Epithelial cell of prostate (primary cell): ENCODE results near the gene SUSD1.

Source experiments
- DNase-seq: peaks from one replicate; pipeline ENCODE4 v3.0.0-alpha.2; 2011; ENCODE audit warnings: low read depth, low spot score
- H3K27ac ChIP-seq: fragments of 450-650 bp; 2 replicates; pipeline ENCODE4 v1.5.1; 2017; ENCODE audit warnings: mild to moderate bottlenecking

SUSD1 gene

DNA sequence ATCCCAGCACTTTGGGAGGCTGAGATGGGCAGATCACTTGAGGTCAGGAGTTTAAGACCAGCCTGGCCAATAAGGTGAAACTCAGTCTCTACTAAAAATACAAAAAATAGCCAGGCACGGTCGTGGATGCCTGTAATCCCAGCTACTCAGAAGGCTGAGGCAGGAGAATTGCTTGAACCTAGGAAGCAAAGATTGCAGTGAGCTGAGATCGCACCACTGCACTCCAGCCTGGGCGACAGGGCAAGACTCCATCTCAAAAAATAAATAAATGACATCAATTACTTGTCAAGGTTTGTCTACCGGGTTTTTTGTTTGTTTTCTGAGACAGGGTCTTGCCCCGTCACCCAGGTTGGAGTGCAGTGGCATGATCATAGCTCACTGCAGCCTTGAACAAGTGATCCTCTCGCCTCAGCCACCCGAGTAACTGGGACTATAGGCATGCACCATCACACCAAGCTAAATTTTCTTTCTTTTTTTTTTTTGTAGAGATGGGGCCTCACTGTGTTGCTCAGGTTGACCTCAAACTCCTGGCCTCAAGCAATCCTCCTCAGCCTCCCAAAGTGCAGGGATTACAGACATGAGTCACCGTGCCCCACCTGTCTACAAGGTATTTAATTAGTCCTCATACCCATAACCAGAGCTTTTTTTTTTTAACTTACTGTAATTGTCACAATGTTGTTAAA, 64.9 kb downstream of the SUSD1 start:
- DNase-seq, result no peak
- H3K27ac ChIP-seq, result peak overlapping the region; percentile 35

DNA sequence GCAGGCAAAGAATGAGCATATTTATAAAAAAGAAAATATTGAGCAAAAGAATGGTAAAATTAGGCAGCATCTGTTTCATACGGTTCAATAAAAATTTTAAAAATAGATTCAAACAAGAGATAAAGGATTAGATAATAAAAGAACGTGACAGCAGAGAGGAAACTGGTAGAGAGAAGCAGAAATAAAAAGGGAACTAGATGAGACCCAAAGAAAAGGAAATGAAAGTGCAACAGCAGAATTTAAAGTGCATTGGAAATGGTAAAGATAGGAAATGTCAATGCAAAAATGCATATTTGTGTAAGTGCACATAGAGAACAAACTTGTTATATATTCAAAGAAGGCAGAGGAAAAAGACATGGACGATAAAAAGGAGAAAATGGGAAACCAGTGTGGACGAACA, 70.2 kb downstream of the SUSD1 start:
- no peak for DNase-seq
- H3K27ac ChIP-seq, result no peak overlapping the region

DNA sequence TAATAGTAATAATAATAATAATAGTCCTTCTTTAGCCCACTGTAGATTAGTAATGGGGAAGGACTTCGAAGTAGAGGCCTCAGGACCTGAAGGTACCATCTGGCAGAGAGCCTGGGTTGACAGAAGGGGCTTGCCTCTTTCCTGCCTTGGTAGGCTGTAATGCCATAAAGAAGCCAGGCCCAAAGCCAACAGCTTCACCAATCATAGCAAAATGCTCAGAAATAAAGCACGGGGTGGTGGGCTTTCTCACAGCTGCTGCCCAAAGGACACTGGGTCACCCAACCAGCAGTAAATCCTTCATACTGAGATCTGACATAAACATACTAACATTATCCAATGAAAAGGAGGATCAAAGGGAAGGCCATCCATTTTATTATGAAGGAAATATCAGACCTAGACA, 70.7 kb downstream of the SUSD1 start:
- H3K27ac ChIP-seq, result no peak overlapping the region

DNA sequence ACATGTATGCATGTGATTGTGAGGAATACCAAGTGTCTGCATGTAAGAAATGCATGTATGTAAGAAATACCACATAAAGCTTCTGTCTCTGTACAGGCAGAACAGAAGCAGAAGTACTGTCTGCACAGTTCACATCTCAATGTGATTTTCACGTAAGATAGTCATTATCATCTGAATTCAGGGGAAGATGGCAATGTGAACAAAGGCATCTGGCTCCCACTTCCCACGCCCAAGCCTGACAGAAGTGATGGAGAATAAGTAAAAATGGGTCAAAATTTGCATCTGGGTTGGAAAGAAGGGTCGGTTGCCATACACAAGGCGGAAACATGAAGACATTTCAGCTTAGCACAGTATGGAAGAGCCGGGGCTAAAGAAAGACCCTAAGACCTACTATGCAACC, 71.7 kb downstream of the SUSD1 start:
- DNase-seq, result no peak
- no peak overlapping the region for H3K27ac ChIP-seq

More for the DNA sequence above, 70.7 kb downstream of the SUSD1 start:
- DNase-seq, result no peak

DNA sequence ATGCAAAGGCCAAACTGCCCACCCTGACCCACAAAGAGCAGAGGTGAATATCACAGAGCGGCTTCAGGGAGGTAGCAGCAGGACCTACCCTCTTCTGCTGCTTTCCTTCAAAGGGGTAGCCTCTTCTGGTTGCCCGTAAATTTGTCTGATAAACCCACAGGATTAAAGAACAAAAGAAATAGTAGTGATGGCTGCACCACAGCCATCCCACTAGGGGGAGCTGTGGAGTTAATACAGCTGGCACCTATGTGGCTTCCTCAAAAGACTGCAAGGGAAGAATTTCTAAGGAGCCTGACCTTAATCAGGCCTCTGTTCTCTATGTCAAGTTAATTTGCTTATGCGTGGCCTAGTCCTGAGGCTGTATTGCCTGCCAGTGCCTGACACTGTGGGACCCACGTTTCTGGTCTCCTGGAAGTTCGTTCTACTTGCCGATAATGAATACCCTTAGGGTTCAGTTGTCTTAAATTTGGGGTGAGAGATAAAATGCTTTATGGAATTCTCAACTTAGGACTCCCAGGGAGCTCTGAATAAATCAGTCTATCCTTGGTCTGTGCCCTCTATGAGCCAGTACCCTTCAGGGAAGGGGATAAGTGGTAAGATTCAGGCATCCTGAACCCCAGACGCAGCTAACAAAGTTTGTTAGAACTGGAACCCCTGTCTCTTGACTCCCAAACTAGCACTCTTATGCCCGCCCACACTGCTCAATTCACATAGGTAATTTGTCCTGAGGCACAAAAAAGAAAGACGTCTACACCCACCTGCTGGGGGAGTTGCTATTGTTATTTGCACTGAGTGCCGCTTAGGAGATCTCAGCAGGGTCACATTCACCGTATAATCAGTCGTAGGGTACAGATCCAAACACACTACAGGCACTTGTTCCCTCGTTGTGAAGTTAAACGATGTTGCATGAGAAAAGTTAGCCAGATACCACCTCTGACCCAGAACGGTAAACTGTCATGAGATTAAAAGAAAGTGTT, 77.1 kb downstream of the SUSD1 start:
- H3K27ac ChIP-seq, result no peak overlapping the region
- DNase-seq, result no peak

DNA sequence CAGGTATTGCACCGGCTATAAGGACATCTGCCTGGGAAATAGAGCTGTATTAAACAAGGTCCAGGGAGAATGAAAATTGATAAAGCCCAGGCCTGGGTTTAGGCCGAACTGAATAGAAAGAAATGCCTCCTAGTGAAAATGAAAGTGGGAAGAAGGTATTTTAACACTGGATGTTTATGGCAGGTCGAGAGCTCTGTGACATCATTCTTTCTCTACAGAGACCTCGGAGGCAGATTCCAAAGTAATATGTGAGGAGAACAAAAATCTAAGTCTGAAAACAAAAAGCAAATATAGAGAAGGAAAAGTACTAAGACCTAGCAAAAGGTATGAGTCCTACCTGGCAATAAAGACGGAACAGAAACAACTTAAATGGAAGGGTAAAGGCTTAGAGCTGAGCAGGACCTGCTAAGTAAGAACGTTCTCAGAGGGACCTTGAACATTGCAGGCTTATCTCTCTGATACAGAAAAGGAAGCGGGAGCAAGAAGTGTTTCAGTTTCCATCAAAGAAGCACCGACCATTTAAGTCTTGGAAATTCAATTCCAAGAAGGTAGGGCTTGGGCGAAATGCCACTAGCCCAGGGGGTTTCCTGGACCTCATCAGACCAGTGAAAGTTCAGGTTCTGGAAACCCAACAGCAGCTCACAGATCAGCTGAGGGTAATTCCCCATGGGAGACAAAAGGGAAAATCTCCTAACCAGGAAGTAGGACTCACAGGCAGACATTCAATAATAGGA, 80.0 kb downstream of the SUSD1 start:
- H3K27ac ChIP-seq, result no peak overlapping the region
- DNase-seq, result no peak

DNA sequence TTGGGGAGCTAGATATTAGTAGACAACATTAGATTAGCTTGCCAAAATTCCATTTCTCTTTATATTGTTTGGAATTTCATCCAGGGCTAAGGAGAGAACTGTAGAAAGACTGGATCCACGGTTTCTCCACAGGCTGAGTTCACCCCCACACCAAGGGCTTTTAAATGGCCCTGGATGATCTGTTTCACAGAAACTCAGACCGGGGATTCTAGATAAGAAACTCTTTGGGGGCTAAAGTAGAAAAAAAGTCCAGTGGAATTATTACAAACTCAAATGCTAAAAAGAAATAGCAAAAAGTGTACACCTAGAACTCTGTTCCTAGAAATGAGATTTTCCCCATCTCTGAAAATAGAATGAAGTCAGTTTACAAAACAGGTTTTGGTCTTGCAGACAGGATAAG, 80.9 kb downstream of the SUSD1 start:
- no peak overlapping the region for H3K27ac ChIP-seq
- no peak for DNase-seq

DNA sequence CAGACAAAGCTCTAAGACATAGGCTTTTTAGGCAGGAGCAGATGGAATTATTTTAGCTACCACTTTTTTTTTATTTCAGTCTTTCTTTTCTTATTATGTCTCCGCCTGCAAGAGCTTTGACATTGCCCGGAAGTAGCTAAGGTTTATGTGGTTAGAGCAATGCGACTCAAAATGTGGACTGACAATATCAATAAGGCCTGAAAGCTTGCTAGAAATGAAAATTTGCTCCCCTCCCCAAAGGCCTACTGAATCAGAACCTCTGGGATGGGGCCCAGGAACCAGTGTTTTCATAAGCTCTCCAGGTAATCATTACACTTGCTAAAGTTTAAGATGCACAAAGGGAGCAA, 81.3 kb downstream of the SUSD1 start:
- DNase-seq, result no peak
- no peak overlapping the region for H3K27ac ChIP-seq

DNA sequence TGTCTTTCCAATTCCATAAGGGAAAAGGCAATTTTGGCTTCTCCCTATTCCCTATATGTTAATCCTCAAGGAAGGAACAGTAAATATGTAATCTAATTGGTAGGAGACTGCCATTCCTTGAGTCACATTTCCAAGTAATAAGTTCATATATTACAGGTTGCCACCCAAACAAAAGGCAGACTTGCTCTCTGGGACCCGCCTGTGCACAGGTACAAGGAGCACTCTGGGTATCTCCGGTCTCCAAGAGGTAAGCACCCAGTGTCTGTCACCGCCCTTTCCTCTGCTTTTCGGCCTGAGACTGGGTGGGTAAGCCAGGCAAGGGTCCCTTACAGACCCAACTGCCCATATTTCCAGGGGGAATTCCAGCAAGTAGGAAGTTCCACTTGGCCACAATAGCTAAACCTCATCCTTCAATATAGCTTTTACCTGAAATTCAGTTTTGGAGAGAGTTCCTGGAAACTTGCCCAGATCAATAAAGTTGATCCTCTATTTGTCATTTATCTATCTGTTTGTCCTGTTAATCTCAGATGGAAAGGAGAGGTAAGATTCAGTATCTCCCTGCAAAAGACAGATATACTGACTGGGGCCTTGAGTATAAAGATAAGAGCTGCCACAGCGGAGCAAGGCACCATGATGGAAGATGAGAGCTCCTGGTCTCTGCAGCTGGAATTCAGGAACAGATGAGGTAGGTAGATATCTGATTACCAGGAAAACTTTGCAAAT, 81.8 kb downstream of the SUSD1 start:
- no peak for DNase-seq
- H3K27ac ChIP-seq, result no peak overlapping the region

DNA sequence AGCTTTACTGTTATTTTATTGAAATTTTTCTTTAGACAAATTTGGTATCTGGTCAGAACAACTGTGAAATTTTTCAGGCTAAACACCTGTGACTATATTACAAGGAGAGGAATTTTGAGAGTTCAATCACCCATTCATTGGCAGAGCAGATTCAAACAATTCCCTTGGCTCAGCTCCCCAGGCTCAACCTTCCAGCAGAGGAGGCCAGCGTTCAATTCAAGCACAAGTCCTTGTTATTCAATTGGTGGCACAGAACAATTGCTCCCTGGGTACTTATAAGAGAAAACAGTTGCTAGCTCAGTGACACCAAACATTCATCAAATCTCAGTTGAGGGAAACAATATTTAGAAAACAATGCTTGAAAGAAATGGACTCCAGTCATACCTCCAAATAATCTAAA, 83.3 kb downstream of the SUSD1 start:
- H3K27ac ChIP-seq, result no peak overlapping the region
- no peak for DNase-seq

DNA sequence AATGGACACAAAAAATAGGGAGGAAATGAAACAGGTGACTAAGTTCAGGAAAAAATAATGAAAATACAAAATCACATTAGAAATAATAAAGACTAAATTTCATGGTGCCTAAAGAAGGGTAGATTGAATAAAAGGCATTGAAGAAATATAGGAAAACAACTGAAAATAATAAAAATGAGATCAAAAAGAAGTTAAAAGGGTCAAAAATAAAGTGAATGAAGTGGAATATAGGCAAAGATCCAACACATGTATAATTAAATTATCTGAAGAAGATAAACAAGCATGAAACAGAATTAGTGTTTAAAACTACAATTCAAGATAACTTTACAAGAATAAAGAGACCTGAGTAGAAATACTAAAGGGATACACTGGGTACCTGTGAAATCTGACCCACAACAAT, 87.6 kb downstream of the SUSD1 start:
- DNase-seq, result no peak

DNA sequence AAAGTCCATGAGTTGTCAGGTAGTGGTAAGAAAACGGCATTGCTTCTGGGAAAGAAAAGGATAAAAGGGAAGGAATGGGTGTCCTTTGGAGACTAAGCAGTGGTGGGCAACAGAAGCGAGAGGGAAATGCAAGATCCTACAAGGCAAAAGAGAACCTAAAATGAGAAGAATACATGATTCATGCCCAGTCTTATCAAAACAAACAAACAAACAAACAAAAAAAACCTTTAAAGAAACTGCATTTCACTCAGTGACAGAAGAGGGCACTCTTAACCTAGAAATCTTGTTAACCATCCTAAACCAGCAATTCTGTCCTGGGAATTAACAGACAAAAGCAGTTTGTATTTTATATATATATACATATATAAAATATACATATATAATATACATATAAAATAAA, 88.5 kb downstream of the SUSD1 start:
- no peak overlapping the region for H3K27ac ChIP-seq
- DNase-seq, result no peak

More for the DNA sequence above, 87.6 kb downstream of the SUSD1 start:
- no peak overlapping the region for H3K27ac ChIP-seq

DNA sequence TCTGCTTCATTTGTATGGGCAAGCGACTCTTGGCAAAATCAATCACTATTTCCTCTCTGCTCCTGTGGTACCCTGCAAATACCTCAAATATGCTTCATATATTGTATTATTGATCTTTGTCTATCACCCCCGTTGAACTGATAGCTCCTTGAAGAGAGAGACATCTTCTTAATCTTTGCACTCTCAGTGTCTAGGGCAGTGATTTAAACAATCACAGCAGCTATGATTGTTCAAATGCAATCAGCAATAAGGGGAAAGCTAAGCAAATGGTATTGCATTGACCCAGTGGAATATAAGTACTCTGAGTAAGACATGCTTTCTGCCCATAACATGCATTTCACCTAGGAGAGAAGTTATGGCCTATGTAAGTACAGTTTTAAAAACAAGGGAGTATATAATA, 90.2 kb downstream of the SUSD1 start:
- peak overlapping the region; percentile 12 for H3K27ac ChIP-seq
- DNase-seq, result no peak

DNA sequence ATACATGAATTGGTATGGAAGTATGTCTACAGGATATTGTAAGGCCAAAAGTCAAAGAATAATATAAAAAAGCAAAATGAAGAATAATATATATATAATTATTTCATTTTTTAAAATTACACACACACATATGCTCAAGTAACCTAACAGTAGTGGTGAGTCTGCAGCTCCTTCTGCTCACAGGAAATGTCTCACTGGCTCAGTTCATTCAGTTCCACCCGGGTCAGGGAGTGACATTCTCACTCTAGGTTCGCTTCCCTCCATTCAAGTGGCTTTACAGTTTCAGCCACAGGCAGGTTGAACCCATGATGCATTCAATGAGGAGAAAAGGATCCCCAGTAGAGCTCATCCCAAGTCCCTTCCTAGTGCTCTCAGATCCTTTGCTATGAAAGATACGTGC, 90.8 kb downstream of the SUSD1 start:
- DNase-seq, result no peak
- H3K27ac ChIP-seq, result peak overlapping the region; percentile 12

DNA sequence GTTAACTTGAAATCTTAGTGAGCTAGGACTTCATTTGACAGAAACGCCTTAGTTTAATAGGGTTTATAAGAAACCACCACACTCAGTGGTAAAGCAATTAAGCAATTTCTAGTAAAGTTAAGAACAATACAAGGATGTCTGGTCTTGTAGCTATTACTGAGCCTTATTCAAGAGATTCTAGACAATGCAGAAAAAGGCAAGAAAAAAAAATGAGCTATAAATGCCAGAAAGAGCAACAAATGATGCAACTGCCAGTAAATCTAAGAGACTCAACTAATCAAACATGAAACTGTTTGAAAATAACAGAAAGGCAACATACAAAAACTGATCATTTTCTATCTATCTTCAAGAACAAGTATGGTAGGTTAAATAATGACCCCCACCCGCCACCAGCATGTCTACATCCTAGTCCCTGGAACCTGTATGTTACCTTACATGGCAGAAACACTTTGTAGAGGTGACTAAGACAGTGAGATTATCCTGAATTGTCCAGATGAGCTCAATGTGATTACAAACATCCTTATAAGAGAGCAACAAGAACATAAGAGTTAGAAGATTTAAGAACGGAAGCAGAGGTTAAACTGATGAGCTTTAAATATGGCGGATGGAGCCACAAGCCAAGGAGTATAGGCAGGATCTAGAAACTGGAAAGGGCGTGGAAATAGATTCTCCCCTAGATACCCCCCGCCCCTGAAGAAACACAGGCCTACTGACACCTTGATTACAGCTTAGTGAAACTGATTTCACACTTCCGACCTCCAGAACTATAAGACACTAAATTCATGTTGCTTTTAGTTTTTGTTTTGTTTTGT, 93.0 kb downstream of the SUSD1 start:
- peak overlapping the region; percentile 65 for H3K27ac ChIP-seq
- no peak for DNase-seq

DNA sequence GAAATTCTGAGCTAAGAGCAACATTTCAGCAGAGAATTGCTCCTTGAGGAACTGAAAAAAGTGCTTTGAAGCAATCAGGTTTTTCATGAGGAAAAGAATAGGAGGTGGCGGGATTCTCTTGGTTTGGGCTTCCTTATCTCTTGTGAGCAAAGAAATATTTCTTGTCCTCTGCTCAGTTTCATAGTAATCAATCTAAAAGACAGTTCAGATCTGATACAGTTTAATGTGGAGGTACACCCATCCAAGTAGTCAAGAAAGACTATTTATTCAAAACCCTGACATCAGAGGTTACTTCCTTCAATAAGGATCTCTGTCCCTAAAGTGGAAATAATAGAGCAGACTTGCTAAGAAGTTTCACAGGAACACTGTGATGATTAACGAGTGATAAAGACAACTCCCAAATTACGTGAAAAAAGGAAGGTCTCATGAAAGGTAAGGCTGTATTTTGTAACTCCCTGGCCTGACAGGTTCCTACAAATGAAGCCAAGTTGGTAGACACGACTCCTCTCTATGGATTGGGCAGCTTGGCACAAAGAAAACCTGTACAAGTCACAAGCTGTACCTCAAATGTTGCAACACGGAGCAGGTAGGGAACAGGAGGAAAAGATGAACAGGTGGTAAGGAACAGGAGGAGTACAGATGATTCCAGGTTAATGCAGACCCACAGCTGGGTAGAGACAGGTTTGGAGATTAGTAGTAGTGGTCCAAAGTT, 94.1 kb downstream of the SUSD1 start:
- H3K27ac ChIP-seq, result peak overlapping the region; percentile 65
- DNase-seq, result peak; percentile 73

DNA sequence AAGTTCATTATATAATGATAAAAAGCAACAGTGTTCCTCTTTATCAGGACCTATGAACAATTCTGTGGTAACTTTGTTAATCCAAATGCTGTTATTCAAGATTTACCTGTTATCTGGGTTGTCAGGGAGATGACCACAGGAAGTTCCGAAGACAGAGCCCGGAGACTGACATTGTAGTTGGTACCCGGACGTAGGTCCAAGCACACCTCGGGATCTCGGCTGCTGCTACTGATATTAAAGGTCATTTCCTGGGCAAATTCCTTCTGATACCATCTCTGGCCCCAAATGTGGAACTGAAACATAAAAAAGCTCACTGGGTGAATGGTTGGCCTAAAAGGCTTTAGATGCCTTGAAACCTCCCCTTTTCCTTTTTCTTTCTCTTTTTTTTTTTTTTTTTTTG, 96.7 kb downstream of the SUSD1 start:
- no peak overlapping the region for H3K27ac ChIP-seq
- DNase-seq, result no peak

DNA sequence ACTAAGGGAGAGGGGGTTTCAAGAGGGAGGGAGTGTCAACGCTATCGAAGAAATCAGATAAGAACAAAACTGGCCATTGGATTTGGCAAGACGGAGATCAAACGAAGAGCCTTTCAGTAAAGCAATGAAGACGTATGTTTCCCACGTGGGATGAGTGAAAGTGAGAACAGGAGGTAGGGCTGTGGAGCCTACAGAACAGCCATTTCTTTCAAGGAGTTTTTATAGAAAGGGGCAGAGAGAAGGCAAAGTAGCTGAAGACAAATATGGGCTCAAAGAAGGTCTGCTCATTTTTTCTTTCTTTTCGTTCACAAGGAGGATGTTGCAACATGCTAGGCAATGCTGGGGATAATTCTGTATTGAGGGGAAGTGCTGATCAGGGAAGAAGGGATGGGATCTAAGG, 98.3 kb downstream of the SUSD1 start:
- no peak for DNase-seq

DNA sequence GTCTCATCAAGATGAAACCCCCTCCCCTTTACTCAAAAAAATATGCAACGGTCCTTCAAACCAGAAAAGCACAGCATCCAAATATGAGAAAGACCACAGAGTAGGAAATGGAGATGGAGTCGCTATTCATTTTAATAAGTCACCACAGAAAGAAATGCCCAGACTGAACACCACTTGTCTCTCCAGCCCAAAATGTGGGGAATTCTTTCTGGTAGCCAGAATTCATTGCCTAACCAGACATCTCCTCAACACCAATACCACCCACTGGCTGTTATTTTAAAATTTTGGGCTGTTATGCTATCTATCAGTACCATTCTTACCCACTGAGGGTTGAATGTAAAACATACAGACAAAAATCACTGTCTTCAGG, 100.1 kb downstream of the SUSD1 start:
- no peak overlapping the region for H3K27ac ChIP-seq
- no peak for DNase-seq

More for the DNA sequence above, 98.3 kb downstream of the SUSD1 start:
- no peak overlapping the region for H3K27ac ChIP-seq
